GM21619 (cell line): ENCODE data around the gene SPATA31D4.

Experiments used
- ATAC-seq: cut with Tn5 transposase; IDR thresholded peaks from one replicate; pipeline ENCODE4 v1.9.1; 2021; ENCODE audit not compliant: unreplicated experiment

The SPATA31D4 gene

GRCh38 chr9:81964218-81965171, 36.3 kb downstream of the SPATA31D4 start:
- ATAC-seq: no peak

- ATAC-seq: no peak
Observed at GRCh38 chr9:81968026-81968425, 39.8 kb downstream of the SPATA31D4 start.

- ATAC-seq: no peak
Observed at GRCh38 chr9:81969971-81970370, 41.7 kb downstream of the SPATA31D4 start.

- ATAC-seq: no peak
Observed at GRCh38 chr9:81971727-81972126, 43.5 kb downstream of the SPATA31D4 start.

GRCh38 chr9:81974764-81975163, 46.5 kb downstream of the SPATA31D4 start:
- no peak for ATAC-seq

GRCh38 chr9:81976351-81976750, 48.1 kb downstream of the SPATA31D4 start:
- ATAC-seq: no peak

GRCh38 chr9:81979196-81979595, 51.0 kb downstream of the SPATA31D4 start:
- ATAC-seq: peak; percentile 90

- no peak for ATAC-seq
Observed at GRCh38 chr9:81980568-81980967, 52.3 kb downstream of the SPATA31D4 start.

GRCh38 chr9:81981883-81982282, 53.7 kb downstream of the SPATA31D4 start:
- no peak for ATAC-seq
